ENCODE results near the gene C2orf76. TPM values are rescaled to one million over a fixed set of nuclear protein-coding genes. Genes with fewer than 3 reads are reported as not detected.
A peak's percentile ranks its signal among the peaks of the same experiment; 100 is the strongest.

The C2orf76 gene
- total RNA-seq, 4 donors from 2014 or later, result 1.6 to 2.9 TPM; not detected in 2

DNA sequence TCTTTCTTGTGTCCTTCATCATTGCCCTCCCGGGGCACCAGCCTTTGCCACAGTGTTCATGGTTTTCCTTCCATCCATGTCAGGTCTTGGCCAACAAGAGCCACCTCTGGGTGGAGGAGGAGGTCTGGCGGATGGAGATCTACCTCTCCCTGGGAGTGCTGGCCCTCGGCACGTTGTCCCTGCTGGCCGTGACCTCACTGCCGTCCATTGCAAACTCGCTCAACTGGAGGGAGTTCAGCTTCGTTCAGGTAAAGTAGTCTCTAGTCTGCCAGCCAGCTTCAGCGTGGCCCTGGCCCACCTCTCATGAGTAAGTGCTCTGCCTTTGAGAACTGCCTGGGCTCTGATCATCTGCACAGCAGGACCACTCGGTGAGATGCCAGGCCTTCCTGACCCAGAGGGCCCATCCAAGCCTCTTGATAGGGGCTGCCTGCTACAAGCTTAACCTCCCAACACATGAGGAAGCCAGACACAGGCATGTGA lies 112.0 kb downstream of the C2orf76 start:
- H3K27ac ChIP-seq, result no peak overlapping the region
- H3K27me3 ChIP-seq, result no peaks in the 10 kb centered on the region
- no peak overlapping the region for H3K4me3 ChIP-seq
- H3K36me3 ChIP-seq, result no peaks in the 10 kb centered on the region
- TF ChIP-seq, protein P1, sequence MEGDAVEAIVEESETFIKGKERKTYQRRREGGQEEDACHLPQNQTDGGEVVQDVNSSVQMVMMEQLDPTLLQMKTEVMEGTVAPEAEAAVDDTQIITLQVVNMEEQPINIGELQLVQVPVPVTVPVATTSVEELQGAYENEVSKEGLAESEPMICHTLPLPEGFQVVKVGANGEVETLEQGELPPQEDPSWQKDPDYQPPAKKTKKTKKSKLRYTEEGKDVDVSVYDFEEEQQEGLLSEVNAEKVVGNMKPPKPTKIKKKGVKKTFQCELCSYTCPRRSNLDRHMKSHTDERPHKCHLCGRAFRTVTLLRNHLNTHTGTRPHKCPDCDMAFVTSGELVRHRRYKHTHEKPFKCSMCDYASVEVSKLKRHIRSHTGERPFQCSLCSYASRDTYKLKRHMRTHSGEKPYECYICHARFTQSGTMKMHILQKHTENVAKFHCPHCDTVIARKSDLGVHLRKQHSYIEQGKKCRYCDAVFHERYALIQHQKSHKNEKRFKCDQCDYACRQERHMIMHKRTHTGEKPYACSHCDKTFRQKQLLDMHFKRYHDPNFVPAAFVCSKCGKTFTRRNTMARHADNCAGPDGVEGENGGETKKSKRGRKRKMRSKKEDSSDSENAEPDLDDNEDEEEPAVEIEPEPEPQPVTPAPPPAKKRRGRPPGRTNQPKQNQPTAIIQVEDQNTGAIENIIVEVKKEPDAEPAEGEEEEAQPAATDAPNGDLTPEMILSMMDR (IDR thresholded peaks at IDR 0.05), result no peak
- TF ChIP-seq POLR2A (IDR thresholded peaks at IDR 0.05), result no peak
- H3K4me1 ChIP-seq, result no peaks in the 10 kb centered on the region
- H3K9me3 ChIP-seq, result no peaks in the 10 kb centered on the region
- DNase-seq, result no peak

DNA sequence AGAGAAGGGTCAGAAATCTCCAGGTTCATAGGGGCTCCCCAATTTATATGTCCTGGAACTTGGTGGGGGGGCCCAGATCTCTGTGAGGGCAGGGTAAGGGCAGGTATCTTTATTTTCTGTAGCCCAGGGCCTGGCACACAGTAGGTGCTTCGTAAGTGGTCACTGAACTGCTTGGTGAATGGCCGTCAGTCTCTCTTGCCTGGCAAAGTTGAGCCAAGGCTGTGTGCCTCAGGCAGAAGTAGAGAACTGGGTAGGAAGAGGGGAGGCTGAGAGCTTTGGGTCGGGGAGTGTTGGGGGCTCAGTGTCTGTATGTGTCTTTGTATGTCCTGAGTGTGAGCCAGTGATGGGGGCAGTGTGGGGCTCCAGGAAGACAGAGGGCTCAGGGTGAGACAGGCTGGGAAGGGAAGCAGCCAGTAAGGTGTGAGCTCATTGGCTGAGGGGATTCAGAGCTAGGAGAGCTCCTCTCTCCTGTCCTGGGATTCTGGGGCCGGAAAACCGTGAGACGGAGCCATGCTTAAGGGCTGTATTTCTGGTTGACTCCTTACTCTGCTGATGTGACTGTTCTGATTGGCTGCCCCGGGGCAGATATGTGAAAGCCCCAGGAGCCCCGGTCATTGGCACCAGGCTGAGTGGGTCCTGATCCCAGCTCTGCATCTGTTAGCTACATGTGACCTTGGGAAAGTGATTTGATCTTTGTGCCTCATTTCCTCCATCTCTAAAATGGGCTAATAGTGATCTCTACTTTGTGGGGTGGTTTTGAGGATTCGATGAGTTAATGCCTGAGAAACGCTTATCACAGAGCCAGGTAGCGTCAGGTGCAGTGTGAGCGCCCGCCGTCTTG lies 112.7 kb downstream of the C2orf76 start:
- no peaks in the 10 kb centered on the region for H3K36me3 ChIP-seq

GRCh38 chr2:119253114-119253702 lies 113.4 kb downstream of the C2orf76 start:
- Histone ChIP-seq H3K36me3 (no peaks in the 10 kb centered on the region), H3K4me1 (no peaks in the 10 kb centered on the region), H3K27me3 (no peaks in the 10 kb centered on the region), H3K27ac (no peak overlapping the region), H3K9me3 (no peaks in the 10 kb centered on the region), H3K4me3 (no peak overlapping the region)
- no peak for DNase-seq
- TF ChIP-seq, protein P1 (IDR thresholded peaks at IDR 0.05), result no peak

More for the DNA sequence above, 112.7 kb downstream of the C2orf76 start:
- no peak overlapping the region for H3K4me3 ChIP-seq
- TF ChIP-seq POLR2A (IDR thresholded peaks at IDR 0.05), result no peak
- TF ChIP-seq, protein P1 (IDR thresholded peaks at IDR 0.05), result no peak
- H3K9me3 ChIP-seq, result no peaks in the 10 kb centered on the region
- H3K27ac ChIP-seq, result no peak overlapping the region
- no peaks in the 10 kb centered on the region for H3K27me3 ChIP-seq
- H3K4me1 ChIP-seq, result no peaks in the 10 kb centered on the region
- DNase-seq, result peak in 1 of 3 donors; percentile 18

Other genes starting within 250 kb of the C2orf76 start
- gene C1QL2, start 208.1 kb downstream of the C2orf76 start, total RNA-seq, result not detected
- gene STEAP3, start 143.0 kb downstream of the C2orf76 start, total RNA-seq, result 10 to 100 TPM; 13.2 to 31.2 (median 20.5) TPM
- gene DBI, start 143 bp upstream of the C2orf76 start, total RNA-seq, result 100 to 1,000 TPM; 121 to 237 (median 194) TPM
- 100 to 1,000 TPM in 3 of 4 donors, 10 to 100 TPM in 1; 17.3 to 542 (median 214) TPM for gene TMEM37, start 65.0 kb upstream of the C2orf76 start, total RNA-seq
- 1 to 10 TPM in 1 of 4 donors, under 1 TPM in 1, not detected in 2; 0.54 to 1.7 TPM for gene SCTR, start 157.6 kb upstream of the C2orf76 start, total RNA-seq
- 1 to 10 TPM; 2.8 to 6.6 (median 3.6) TPM for gene CFAP221, start 177.6 kb upstream of the C2orf76 start, total RNA-seq

Data from Peyer's patch (tissue), 4 donors.